ENCODE measurements around the gene EML6. TPM values are rescaled to one million over a fixed set of nuclear protein-coding genes. Genes with fewer than 3 reads are reported as not detected.
"Not testable (repeated sequence)": the region's sequence is repeated elsewhere in the genome, so short reads cannot be mapped to it uniquely, and the experiment has no call there.

EML6 gene
- total and polyA plus RNA-seq, 12 donors = 0.07 to 1.5 (median 0.31) TPM

DNA sequence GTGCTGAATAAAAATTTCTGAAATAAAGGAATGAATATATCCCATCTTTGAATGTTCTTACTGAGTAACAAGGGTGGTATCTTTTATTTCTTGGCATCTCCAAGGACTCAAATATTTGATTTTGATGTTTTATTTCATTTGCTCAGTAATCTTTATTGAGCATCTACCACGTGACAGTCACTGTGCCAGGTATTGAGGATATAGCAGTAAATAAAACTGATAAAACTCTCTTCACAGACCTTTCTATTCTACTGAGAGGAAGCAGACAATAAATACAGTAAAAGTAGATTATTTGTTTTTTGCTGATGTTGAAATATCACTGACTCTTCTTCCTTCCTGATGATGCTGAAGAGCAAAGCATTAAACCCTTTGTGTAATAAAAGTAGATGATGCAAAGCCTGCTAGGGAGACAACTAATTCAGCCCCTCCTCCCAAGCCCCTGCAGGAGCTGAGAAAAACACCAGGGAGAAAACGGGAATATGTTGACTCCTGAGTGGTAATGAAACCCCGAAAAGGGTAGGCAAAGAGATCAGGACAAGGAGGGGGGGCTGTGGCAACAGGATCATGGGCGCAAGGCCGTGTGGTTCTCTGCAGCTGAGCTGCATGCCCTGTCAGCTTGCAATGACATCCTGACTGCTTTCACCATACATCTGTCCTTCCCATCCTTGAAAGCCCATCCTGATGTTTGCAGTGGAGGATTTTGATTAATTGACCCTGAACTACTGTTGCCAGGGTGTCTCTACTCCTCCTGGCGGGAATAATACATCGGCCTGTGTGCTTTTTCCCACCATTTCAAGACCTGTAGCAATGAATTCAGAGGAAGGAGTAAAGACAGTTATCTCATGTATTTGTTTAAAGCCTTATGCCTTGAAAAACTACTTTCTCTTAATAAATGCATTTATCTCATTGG lies 117.4 kb downstream of the EML6 start:
- Histone ChIP-seq H3K36me3 (no peaks in the 10 kb centered on the region), H3K4me1 (peaks cover 0 to 3% (median 0%) of the 10 kb centered on the region in 9 donors), H3K9me3 (no peaks in the 10 kb centered on the region), H3K27ac (no peak overlapping the region), H3K27me3 (no peaks in the 10 kb centered on the region), H3K4me3 (no peak overlapping the region)
- 79 to 86% methylated on average over 7 of the region's 7 CpGs for WGBS, 2 donors
- TF ChIP-seq CTCF (IDR thresholded peaks at IDR 0.05) = no peak
- ATAC-seq (no peak), DNase-seq (no peak)
- intact Hi-C loops (cut with DNase I) = loop anchor here in 1 of 10 donors (10.0 kb wide), 1 partner anchor 326 kb away; no protein-coding TSS in a partner anchor

DNA sequence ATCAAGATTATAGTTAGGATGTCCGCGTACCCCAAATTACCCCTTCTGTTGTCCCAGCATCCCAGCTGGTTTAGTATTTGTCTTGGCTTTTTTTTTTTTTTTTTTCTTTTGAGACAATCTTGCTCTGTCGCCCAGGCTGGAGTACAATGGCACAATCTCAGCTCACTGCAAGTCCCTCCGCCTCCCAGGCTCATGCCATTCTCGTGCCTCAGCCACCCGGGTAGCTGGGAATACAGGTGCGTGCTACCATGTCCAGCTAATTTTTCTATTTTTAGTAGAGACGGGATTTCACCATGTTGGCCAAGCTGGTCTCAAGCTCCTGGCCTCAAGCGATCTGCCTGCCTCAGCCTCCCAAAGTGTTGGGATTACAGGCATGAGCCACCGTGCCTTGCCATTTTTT lies 118.0 kb downstream of the EML6 start:
- not testable (repeated sequence) for H3K4me1 ChIP-seq, H3K27me3 ChIP-seq, H3K4me3 ChIP-seq, ATAC-seq, H3K36me3 ChIP-seq, H3K27ac ChIP-seq, DNase-seq, H3K9me3 ChIP-seq
- intact Hi-C loops (cut with DNase I) = loop anchor here in 1 of 10 donors (10.0 kb wide), 1 partner anchor 327 kb away; no protein-coding TSS in a partner anchor
- 87 to 90% methylated on average over 10 of the region's 10 CpGs for WGBS, 2 donors

DNA sequence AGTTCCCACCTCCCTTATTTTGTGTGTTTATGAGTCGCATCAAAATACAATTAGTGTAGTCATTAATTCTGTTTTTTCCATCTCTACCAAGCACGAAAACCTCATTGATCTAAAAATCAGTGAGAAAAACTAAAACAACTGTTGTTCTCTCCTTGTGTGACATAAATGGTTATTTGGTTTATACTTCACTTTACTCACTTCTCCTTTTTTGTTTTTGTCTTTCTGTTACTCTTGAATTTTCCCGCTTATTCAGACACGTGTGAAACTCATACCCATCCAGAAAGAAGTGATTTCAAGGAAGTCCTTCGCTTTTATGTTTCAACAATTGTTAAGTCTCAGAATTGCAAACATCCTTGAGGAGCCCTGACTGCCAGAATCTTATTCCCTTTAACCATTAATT lies 121.6 kb downstream of the EML6 start:
- Histone ChIP-seq H3K4me3 (no peak overlapping the region), H3K4me1 (no peaks in the 10 kb centered on the region), H3K9me3 (no peaks in the 10 kb centered on the region), H3K36me3 (no peaks in the 10 kb centered on the region), H3K27me3 (no peaks in the 10 kb centered on the region), H3K27ac (no peak overlapping the region)
- DNase-seq = no peak
- WGBS, 2 donors = 72 to 86% methylated on average over 5 of the region's 5 CpGs
- ATAC-seq = no peak
- TF ChIP-seq CTCF (IDR thresholded peaks at IDR 0.05) = no peak
- intact Hi-C loops (cut with DNase I) = loop anchor here in 1 of 10 donors (10.0 kb wide), 1 partner anchor 330 kb away; no protein-coding TSS in a partner anchor

GRCh38 chr2:54845514-54845913 lies 122.1 kb downstream of the EML6 start:
- H3K27me3 ChIP-seq = no peaks in the 10 kb centered on the region
- 40 to 47% methylated on average over 2 of the region's 2 CpGs for WGBS, 2 donors
- intact Hi-C loops (cut with DNase I) = loop anchor here in 1 of 10 donors (10.0 kb wide), 1 partner anchor 331 kb away; no protein-coding TSS in a partner anchor
- no peaks in the 10 kb centered on the region for H3K9me3 ChIP-seq
- no peak for TF ChIP-seq CTCF (IDR thresholded peaks at IDR 0.05)
- no peak overlapping the region for H3K27ac ChIP-seq
- no peak for DNase-seq
- no peak for ATAC-seq
- H3K4me1 ChIP-seq = no peaks in the 10 kb centered on the region
- H3K4me3 ChIP-seq = no peak overlapping the region
- H3K36me3 ChIP-seq = no peaks in the 10 kb centered on the region

All from heart right ventricle (tissue), 16 donors.